H1 (cell line): ENCODE measurements around the gene IL36B. TPM values are rescaled to one million over a fixed set of nuclear protein-coding genes. Genes with fewer than 3 reads are reported as not detected.

Experiments
- CTCF ChIA-PET: fragments of 300-600 bp; sonication (Branson Sonifier 250); formaldehyde crosslinking; loops from one replicate; lab custom pipeline; 2021; ENCODE audit not compliant: partially characterized antibody; lab: Charles Lee
- POLR2A ChIA-PET: fragments of 300-600 bp; sonication (Branson Sonifier 250); formaldehyde crosslinking; loops from one replicate; lab custom pipeline; 2021; ENCODE audit warnings: inconsistent platforms; ENCODE audit not compliant: partially characterized antibody; lab: Charles Lee
- DNase-seq, 2 experiments: peaks; one replicate each; pipeline versions ENCODE4 v3.0.0 to v3.0.0-alpha.2; 2010 to 2022; ENCODE audit warnings: low spot score in 2 of 2, low read depth in 1 of 2, mixed read lengths in 1 of 2
- FAIRE-seq: peaks from 2 replicates; lab custom pipeline; 2011; peaks lifted over from hg19 to GRCh38; lab: Jason Lieb, UNC
- H2AFZ ChIP-seq: 2 replicates; pipeline ENCODE4 v1.8.1; 2012; ENCODE audit warnings: low read length, inconsistent platforms
- H2AK5ac ChIP-seq: 2 replicates; pipeline ENCODE4 v1.6.1; 2013; ENCODE audit warnings: low read depth, low read length
- H2BK120ac ChIP-seq: replicated peaks from 2 replicates; pipeline ENCODE3; 2013; ENCODE audit warnings: low read depth, low read length, inconsistent platforms
- H2BK12ac ChIP-seq: 2 replicates; pipeline ENCODE4 v1.6.1; 2013; ENCODE audit warnings: low read depth, low read length
- H2BK15ac ChIP-seq: 2 replicates; pipeline ENCODE4 v1.6.1; 2013; ENCODE audit warnings: low read length
- H2BK20ac ChIP-seq: 2 replicates; pipeline ENCODE4 v1.6.1; 2013; ENCODE audit warnings: low read length
- H2BK5ac ChIP-seq: 2 replicates; pipeline ENCODE4 v1.6.1; 2013; ENCODE audit warnings: low read depth, low read length
- H3K14ac ChIP-seq: 2 replicates; pipeline ENCODE4 v1.6.1; 2013; ENCODE audit warnings: inconsistent platforms; ENCODE audit not compliant: insufficient read length
- H3K18ac ChIP-seq: 2 replicates; pipeline ENCODE4 v1.6.1; 2013; ENCODE audit warnings: low read length; ENCODE audit errors: extremely low read depth
- H3K23ac ChIP-seq: 2 replicates; pipeline ENCODE4 v1.6.1; 2013; ENCODE audit warnings: inconsistent platforms; ENCODE audit not compliant: insufficient read length
- H3K23me2 ChIP-seq: 2 replicates; pipeline ENCODE4 v1.6.1; 2013; ENCODE audit warnings: low read depth, low read length
- H3K27ac ChIP-seq: 2 replicates; pipeline ENCODE4 v1.6.1; 2011; ENCODE audit warnings: low read depth, low read length, inconsistent platforms
- H3K27me3 ChIP-seq, 4 experiments: replicated peaks in 1 of 4; 1 replicate in 1 of 4; 2 replicates in 3 of 4; pipeline versions ENCODE4 v1.6.1 to v1.8.1; 2011 to 2013; ENCODE audit warnings: low read length in 3 of 4, mild to moderate bottlenecking in 3 of 4, inconsistent platforms in 2 of 4, mixed read lengths in 2 of 4, moderate library complexity in 1 of 4; ENCODE audit not compliant: control insufficient read depth in 3 of 4, insufficient read depth in 3 of 4; ENCODE audit errors: extremely low read depth in 1 of 4
- H3K36me3 ChIP-seq, 4 experiments: 2 replicates each; pipeline versions ENCODE4 v1.6.1 to v1.8.1; 2011 to 2013; ENCODE audit warnings: mild to moderate bottlenecking in 4 of 4, low read length in 3 of 4, moderate library complexity in 2 of 4, control low read depth in 1 of 4, inconsistent platforms in 1 of 4; ENCODE audit not compliant: insufficient read depth in 4 of 4, control insufficient read depth in 2 of 4
- H3K4ac ChIP-seq: replicated peaks from 2 replicates; pipeline ENCODE3; 2013; ENCODE audit warnings: low read length, low read depth, mixed read lengths, inconsistent platforms; ENCODE audit not compliant: insufficient read length
- H3K4me1 ChIP-seq, 4 experiments: replicated peaks in 1 of 4; 1 replicate in 1 of 4; 2 replicates in 3 of 4; pipeline versions ENCODE4 v1.6.1 to v1.8.1; 2011 to 2013; ENCODE audit warnings: low read length in 3 of 4, inconsistent platforms in 2 of 4, mixed read lengths in 1 of 4; ENCODE audit not compliant: insufficient read depth in 4 of 4, control insufficient read depth in 3 of 4
- H3K4me2 ChIP-seq, 2 experiments: 2 replicates each; pipeline versions ENCODE4 v1.6.1 to v1.8.1; 2011 to 2013; ENCODE audit warnings: low read depth in 2 of 2, low read length in 2 of 2, control low read depth in 1 of 2, inconsistent platforms in 1 of 2, mild to moderate bottlenecking in 1 of 2; ENCODE audit not compliant: insufficient read depth in 1 of 2
- H3K4me3 ChIP-seq, 4 experiments: fragments of 200-600, 300-600 bp in 1 of 4; sonication (generic), shearing (Covaris generic), sonication (Bioruptor Twin) in 1 of 4; 2 replicates each; pipeline versions ENCODE4 v1.5.1 to v1.8.1; 2011 to 2016; ENCODE audit warnings: low read length in 4 of 4, low read depth in 3 of 4, control low read depth in 2 of 4, inconsistent platforms in 2 of 4, mild to moderate bottlenecking in 2 of 4, mixed read lengths in 1 of 4, moderate library complexity in 1 of 4; ENCODE audit not compliant: insufficient read depth in 2 of 4; ENCODE audit errors: extremely low read depth in 1 of 4
- H3K56ac ChIP-seq: replicated peaks from 2 replicates; pipeline ENCODE3; 2013; ENCODE audit warnings: low read depth, mild to moderate bottlenecking, mixed read lengths, low read length, inconsistent platforms; ENCODE audit not compliant: insufficient read length
- H3K79me1 ChIP-seq: 2 replicates; pipeline ENCODE4 v1.6.1; 2013; ENCODE audit warnings: low read depth, low read length, control low read depth
- H3K79me2 ChIP-seq, 2 experiments: 2 replicates each; pipeline versions ENCODE4 v1.6.1 to v1.8.1; 2012 to 2013; ENCODE audit warnings: low read length in 2 of 2, mild to moderate bottlenecking in 2 of 2, inconsistent platforms in 1 of 2; ENCODE audit not compliant: insufficient read depth in 2 of 2, control insufficient read depth in 1 of 2
- H3K9ac ChIP-seq, 4 experiments: replicated peaks in 1 of 4; 1 replicate in 1 of 4; 2 replicates in 3 of 4; pipeline versions ENCODE4 v1.6.1 to v1.8.1; 2011 to 2013; ENCODE audit warnings: low read depth in 3 of 4, low read length in 3 of 4, control low read depth in 2 of 4, mild to moderate bottlenecking in 2 of 4, moderate library complexity in 2 of 4, inconsistent platforms in 1 of 4; ENCODE audit errors: extremely low read depth in 1 of 4
- H3K9me3 ChIP-seq, 2 experiments: 2 replicates each; pipeline versions ENCODE4 v1.6.1 to v1.8.1; 2012 to 2013; ENCODE audit warnings: mild to moderate bottlenecking in 2 of 2, moderate library complexity in 2 of 2, control low read depth in 1 of 2, inconsistent platforms in 1 of 2, low read depth in 1 of 2, low read length in 1 of 2, mixed read lengths in 1 of 2; ENCODE audit not compliant: insufficient read depth in 2 of 2
- H4K20me1 ChIP-seq, 2 experiments: replicated peaks in 1 of 2; 2 replicates each; pipeline versions ENCODE3 to v1.8.1; 2011 to 2013; ENCODE audit warnings: inconsistent platforms in 2 of 2, low read length in 2 of 2, mild to moderate bottlenecking in 1 of 2; ENCODE audit not compliant: insufficient read depth in 2 of 2, control insufficient read depth in 1 of 2
- H4K5ac ChIP-seq: 2 replicates; pipeline ENCODE4 v1.6.1; 2013; ENCODE audit warnings: low read length, low read depth, mixed read lengths, inconsistent platforms; ENCODE audit not compliant: insufficient read length
- H4K8ac ChIP-seq: 2 replicates; pipeline ENCODE4 v1.8.0; 2013; ENCODE audit warnings: mild to moderate bottlenecking, moderate library complexity, low read length, inconsistent platforms; ENCODE audit not compliant: insufficient read depth; ENCODE audit errors: extremely low read depth
- H4K91ac ChIP-seq: replicated peaks from 2 replicates; pipeline ENCODE3; 2013; ENCODE audit warnings: low read length, mixed read lengths, inconsistent platforms; ENCODE audit not compliant: insufficient read length
- WGBS, 2 experiments: shearing (Covaris generic) in 1 of 2; methylation state at CpG; one replicate each; pipeline versions ENCODE4 v1.1.6 to v1.1.7; 2013 to 2015; ENCODE audit warnings: low lambda C conversion rate in 2 of 2, mixed read lengths in 2 of 2, inconsistent platforms in 1 of 2, low coverage in 1 of 2, missing lambda C conversion rate in 1 of 2; ENCODE audit not compliant: insufficient replicate concordance in 2 of 2, insufficient coverage in 1 of 2, insufficient read length in 1 of 2; ENCODE audit errors: extremely low coverage in 1 of 2, missing lambda C conversion rate in 1 of 2; 5-methylcytosine and 5-hydroxymethylcytosine counted together
- polyA plus RNA-seq, 7 experiments: library from polyadenylated mRNA; depleted of rRNA in 3 of 7; stranded (reverse) in 5 of 7; unstranded in 2 of 7; fragments of >200 nt in 5 of 7; fragments of 200-250 nt in 2 of 7; gene quantifications; 1 replicate in 5 of 7; 2 replicates in 1 of 7; 4 replicates in 1 of 7; pipeline versions ENCODE4 v1.2.1 to v1.2.3, GENCODE V29; 2011 to 2013; ENCODE audit warnings: missing spikeins in 2 of 7, mixed read lengths in 2 of 7
- total RNA-seq: library from RNA; stranded (reverse); fragmentation: NEBNext Ultra II Directional; extraction: Animal tissue kit (Norgen Biotek cat#: 25700); gene quantifications from 2 replicates; pipeline ENCODE4 v1.2.1, GENCODE V29; 2021

Gene IL36B
- total and polyA plus RNA-seq, 2 of the 8 experiments (the other 6 are each of a cell fraction or from before 2014, with no cell fraction given), result not detected

GRCh38 chr2:113058998-113059960, 6.6 kb upstream of the IL36B start, which contains the start of gene IL36RN:
Gene IL36RN, plus strand, starts transcription at chr2:113059198. Its CDS starts 241 bp downstream, at chr2:113059439.
- Histone ChIP-seq H3K27ac (no peak within 1 kb of the TSS), H4K91ac (no peak within 1 kb of the TSS), H4K5ac (no peak within 1 kb of the TSS), H3K4me3 (no peak within 1 kb of the TSS), H3K9ac (no peak within 1 kb of the TSS), H3K4ac (no peak within 1 kb of the TSS), H3K4me2 (no peak within 1 kb of the TSS), H3K23ac (no peak within 1 kb of the TSS), H3K36me3 (no peaks in the 10 kb centered on the region), H3K27me3 (no peaks in the 10 kb centered on the region), H3K18ac (no peak within 1 kb of the TSS), H3K9me3 (peaks cover 8 to 16% of the 10 kb centered on the region in 2 experiments; a peak in 3 of 4 replicates), H3K23me2 (no peaks in the 10 kb centered on the region; the same call in 1 of the 2 replicates), H4K8ac (no peak within 1 kb of the TSS), H2BK15ac (no peak within 1 kb of the TSS), H4K20me1 (peaks cover 0 to 2% of the 10 kb centered on the region in 2 experiments), H2BK20ac (no peak within 1 kb of the TSS), H2AK5ac (no peak within 1 kb of the TSS), H3K79me2 (no peaks in the 10 kb centered on the region), H2BK5ac (no peak within 1 kb of the TSS), H2BK12ac (no peak within 1 kb of the TSS), H2BK120ac (no peak within 1 kb of the TSS), H3K79me1 (no peaks in the 10 kb centered on the region), H3K14ac (no peak within 1 kb of the TSS), H2AFZ (no peak within 1 kb of the TSS), H3K4me1 (no peaks in the 10 kb centered on the region), H3K56ac (no peak within 1 kb of the TSS)
- POLR2A ChIA-PET, result interaction anchor here (0.9 kb wide), 1 partner anchor 140 kb away, joined by 3 read pairs; no protein-coding TSS in a partner anchor
- 87% methylated on average over 15 of the region's 15 CpGs; no CpG with 5 or more reads in 1 of the 2 experiments for WGBS, 2 experiments
- FAIRE-seq (no peak), DNase-seq (no peak)
- CTCF ChIA-PET, result interaction anchor here (0.7 to 1.7 kb wide), 7 partner anchors 9 to 115 kb away, joined by 3 to 6 read pairs (median 4); partner anchors contain the start of gene PSD4
